DMS153 treated with DMSO at 0.1 percent for 48 hours (cell line): ENCODE results near the gene HMOX1.
A peak's percentile ranks its signal among the peaks of the same experiment; 100 is the strongest.

Experiments used
- DNase-seq: peaks from one replicate; lab custom pipeline; 2025; ENCODE audit not compliant: unreplicated experiment; lab: John Stamatoyannopoulos, UW

The HMOX1 gene, protein sequence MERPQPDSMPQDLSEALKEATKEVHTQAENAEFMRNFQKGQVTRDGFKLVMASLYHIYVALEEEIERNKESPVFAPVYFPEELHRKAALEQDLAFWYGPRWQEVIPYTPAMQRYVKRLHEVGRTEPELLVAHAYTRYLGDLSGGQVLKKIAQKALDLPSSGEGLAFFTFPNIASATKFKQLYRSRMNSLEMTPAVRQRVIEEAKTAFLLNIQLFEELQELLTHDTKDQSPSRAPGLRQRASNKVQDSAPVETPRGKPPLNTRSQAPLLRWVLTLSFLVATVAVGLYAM

DNA sequence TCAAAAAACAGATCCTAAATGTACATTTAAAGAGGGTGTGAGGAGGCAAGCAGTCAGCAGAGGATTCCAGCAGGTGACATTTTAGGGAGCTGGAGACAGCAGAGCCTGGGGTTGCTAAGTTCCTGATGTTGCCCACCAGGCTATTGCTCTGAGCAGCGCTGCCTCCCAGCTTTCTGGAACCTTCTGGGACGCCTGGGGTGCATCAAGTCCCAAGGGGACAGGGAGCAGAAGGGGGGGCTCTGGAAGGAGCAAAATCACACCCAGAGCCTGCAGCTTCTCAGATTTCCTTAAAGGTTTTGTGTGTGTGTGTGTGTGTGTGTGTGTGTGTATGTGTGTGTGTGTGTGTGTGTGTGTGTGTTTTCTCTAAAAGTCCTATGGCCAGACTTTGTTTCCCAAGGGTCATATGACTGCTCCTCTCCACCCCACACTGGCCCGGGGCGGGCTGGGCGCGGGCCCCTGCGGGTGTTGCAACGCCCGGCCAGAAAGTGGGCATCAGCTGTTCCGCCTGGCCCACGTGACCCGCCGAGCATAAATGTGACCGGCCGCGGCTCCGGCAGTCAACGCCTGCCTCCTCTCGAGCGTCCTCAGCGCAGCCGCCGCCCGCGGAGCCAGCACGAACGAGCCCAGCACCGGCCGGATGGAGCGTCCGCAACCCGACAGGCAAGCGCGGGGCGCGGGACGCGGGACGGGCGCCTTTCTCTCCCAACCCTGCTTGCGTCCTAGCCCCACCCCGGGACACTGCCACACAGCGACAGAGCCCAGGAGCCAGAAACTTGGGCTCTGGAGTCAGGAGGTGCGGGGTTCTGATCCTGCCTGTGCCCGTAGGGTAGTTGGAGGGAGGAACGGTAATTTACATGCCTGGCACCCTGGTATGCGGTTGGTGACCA is at the start of gene HMOX1:
HMOX1 (plus strand) TSS at position 560 of the 887 bp plus-strand sequence; CDS start at position 638, 78 bp downstream.
- DNase-seq = peak; percentile 40

DNA sequence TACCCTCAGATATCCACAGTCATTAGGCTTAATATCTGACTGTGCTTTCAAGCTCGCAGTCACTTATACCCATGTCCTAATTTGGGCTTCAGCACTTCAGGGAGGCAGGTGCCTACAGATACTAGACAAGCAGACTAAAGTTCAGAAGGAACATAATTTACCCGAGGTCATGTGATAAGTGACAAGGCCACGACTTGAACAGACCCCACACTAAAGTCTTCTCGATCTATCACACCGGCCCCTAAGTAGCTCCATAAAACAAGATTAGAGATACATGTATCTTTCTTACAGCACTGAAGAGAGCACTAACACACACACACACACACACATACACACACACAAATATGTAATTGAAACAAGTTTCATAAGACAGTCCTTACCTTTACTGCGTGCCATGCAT is 48.6 kb upstream of the HMOX1 start:
- DNase-seq = no peak

DNA sequence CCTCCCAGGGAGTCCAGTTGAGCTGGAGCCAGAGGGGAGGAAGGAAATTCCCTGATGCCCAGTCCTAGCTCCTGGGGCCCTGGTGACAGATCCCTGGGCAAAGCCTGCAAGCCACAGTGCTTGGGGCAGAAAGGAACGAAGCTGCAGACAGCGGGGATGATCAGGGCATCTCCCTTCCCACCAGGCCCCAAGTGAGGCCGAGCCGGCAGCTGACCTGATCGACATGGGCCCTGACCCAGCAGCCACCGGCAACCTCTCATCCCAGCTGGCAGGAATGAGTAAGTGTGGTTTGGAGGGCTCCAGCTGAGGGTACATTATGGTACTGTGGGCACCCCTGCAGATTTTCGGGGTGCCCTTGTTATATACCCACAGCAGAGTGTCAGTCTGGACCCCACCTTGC is 47.7 kb upstream of the HMOX1 start:
- no peak for DNase-seq

DNA sequence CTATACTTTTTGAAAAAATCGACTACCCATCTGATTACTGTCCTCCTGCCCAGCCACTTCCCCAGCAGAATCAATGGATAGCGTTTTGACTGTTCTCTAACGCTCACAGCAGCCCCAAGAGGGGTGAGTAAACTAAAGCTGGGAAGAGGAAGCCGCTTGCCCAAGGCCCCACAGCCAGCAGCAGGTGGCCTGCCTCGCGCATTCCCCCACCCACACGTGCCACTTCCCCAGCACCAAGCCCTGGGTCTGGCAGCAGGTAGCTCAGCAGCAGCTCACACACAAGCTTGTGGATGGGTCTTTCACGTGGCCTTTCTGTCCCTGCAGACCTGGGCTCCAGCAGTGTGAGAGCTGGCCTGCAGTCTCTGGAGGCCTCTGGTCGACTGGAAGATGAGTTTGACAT is 46.9 kb upstream of the HMOX1 start:
- DNase-seq = peak; percentile 19

DNA sequence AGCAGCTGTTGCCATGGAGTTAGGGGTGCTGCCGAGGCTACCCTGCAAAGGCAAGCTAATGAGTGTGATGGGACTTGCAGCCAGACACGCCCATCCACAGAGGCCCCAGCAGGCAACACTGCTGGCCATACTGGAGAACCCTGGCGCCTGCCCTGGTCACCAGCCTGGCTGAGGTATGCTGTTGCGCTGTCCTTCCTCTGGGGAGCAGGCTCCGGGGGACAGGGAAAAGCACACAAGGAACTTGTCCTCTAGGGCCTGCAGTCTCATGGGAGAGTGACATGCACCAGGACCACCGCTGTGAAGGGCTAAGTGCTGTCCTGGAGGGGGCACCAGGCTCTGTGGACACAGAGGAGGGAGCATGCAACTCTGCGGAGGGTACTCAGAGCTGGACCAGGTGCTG is 45.4 kb upstream of the HMOX1 start:
- DNase-seq = no peak

DNA sequence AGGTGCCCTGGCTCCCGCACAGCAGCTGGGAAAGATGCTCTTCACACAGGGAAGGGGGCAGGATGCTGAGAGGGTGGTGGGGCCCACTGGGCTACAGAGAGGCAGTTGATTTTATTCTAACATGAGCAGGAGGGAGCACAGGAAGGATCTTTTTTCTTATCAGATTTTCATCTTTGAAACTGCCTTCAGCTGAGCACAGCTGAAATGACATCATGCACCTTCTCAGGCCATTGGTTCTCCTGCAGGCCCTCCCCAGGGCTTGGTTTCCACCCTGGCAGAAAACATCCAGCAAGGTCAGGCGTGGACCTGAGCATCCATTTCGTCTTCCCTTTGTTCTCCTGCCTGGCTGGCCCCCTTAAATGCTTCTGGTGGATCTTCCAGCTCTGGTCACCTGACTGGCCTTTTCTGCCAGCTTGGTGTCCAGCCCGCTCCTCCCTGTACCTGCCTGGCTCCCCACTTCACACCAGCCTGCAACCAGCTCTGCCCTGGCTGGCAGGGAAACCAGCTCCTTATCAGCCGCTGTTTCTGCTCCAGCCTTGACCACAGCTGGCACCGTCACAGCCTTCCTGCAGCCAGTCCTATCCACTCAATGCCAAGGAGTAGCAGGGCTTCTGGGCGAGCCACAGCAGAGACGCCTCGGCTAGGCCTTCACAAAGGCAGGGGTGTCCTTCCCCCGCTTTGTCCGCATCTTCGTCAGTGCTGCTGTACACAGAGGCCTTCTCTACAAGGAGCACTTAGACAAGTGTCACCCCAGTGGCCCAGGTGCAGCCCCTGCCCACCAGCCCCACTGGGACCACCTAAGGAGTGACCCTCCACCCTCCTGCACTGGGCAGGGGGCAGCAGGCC is 44.7 kb upstream of the HMOX1 start:
- no peak for DNase-seq

DNA sequence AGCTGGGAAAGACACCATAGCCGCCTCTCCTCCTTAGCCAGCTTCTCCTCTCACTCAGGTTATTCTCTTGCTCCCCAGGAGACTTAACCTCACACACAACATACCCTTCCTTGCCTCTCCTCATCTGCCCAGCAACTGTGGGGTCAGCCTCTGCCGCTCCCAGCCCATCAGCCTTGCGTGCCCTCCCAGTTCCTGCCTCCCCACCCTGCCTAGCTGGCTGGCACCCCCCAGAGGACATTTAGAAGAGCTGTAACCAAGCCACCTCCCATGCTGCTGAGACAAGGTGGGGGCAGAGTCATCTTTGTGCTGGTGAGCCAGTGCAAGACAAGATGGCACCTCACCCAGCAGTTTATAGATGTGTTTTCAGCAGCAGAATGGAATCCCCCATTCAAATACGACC is 43.0 kb upstream of the HMOX1 start:
- no peak for DNase-seq

DNA sequence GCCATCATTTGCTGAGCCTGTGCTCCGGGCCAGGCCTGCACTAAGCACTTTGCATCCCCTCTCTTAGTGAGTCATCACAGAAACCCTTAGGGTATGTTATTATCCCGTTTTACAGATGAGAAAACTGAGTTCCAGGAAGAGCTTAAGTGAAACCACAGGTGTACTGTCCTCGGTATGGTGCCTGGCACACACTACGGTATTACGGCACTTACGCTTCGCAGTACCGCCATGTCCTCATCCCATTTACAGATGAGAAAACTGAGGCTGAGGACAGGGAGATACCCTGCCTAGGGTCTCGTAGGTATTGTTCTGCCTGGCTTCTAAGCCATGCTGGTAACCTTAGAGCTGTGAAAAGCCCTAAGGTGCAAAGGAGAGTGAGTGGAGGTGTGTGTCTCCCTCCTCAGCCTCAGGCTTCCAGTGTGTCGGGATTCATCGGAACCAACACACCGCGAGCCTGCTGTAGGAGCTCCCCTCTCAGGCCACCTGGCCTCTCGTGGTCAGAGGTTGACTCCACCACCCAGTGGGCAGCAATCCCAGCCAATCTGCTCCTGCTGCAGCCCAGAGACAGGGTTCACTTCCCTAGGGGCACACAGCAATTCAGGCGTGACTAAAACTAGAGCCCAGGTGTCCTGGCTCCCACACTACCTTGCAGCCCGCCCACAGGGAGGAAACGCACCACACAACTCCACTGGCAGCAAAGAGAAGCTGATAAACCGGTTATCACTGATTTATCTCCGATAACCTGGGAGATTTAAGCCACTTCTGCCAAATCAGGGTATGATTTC is 39.6 kb upstream of the HMOX1 start:
- DNase-seq = no peak

DNA sequence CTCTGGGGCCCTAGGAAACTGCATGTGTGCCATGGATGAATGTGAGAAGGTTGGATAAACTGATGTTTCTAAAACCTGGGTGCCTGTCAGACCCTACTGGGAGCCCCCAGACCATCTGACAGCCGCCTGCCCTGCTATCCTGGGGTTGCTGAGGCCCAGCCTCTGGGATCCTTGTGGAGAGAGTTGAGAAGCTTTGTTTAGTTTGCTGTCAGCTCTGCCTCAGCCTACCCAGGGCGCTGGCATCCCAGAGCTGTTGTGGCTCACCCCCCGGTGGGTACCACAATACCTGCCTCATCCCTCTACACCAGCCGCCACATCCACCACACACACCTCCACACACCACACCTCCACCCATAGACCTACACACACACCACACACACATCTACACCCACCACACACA is 38.5 kb upstream of the HMOX1 start:
- DNase-seq = no peak

DNA sequence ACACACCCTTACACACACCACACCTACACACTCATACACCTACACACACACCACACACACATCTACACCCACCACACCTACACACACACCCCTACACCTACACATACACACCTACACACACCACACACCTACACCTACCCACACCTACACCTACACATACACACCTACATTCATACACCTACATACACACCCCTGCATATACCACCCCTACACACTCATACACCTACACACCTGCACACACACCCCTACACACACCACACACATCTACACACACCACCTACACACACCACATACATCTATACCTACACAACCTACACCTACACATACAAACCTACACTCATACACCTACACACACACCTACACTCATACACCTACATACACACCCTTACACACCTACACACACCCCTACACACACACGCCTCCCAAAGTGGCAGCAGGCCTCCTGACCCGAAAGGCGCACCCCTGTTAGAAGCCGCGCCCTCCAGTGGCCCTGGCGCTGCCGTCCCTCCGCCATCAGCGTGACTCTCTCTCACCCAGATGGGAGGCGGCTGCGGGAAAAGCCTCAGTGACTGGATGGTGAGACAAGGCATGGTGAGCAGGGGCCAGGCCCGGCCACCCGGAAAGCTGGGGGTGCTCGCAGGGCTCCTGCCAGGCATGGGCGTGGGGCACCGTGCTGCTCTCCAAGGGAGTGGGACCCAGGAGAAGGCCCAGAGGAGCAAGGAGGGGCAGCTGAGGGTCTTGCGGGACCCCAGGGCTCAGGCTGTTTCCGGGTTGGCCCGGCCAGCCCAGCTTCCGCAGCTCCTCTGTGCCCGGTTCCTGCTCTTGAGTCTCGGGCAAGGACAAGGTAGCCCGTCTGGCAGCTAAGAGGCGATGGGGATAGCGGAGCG is 37.0 kb upstream of the HMOX1 start:
- no peak for DNase-seq

DNA sequence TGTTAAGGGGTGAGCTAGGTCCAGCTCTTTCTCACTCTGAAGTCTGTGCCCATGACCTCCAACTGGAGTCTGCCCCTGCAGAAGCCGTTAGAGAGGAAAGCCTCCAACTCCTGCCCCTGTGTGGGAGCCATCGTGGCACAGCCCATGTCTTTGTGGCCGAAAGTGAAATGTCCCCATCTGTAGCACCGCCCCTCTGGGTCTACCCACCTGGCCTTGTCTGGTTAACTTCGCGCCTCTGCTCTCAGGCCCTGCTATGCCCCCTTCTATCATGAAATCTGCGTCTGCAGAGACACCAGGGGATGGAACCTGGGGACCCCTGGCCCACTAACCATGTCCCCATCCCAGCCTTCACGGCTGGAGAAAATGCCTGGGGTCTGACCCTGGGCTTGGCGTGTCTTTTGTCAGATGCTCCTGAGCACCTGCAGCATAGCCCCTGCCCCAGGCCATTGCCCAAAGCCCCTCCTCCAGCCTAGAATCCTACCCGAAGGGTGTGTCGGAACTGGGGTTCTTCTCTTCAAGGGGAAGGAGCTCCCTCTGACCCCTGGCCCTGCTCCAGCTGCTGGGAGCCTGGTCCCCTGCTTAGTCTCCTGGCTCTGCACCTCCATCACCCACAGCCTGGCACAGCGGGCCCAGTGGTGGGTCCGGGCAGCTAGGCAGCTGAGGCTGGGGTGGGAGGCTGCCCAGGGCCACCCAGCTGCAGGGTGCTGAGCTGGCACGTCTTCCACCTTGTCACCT is 35.8 kb upstream of the HMOX1 start:
- no peak for DNase-seq

DNA sequence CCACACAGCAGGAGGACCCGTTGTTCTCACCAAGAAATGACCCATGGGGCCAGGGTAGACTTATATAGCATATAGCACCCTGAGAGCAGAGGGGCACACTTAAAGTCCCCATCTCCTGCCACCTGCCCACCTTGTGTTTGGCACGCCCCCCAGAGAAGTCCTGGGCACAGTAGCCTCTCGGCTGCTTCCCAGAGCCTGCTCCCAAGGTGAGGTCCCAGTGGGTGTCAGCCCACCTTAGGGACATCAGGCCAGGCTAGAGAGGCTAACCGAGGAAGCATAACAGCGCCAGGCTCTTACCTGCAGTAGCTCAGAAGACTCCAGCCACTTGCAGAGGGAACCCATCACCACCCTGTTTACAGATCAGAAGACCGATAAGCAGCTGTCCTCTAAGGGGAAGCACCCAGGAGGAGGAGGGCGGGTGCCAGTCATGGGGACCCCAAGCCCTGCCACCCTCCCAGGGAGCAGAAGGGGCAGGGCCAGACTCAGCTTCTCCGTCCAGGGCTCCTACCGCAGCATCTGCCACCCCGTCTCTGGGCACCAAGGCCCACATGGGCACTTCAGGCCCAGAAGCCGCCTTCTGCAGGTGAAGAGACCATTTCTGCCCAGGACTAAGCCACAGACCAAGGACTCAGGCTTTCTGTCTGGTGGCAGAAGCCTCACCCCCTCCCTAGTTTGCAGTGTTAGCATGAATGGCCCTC is 34.9 kb upstream of the HMOX1 start:
- DNase-seq = no peak

DNA sequence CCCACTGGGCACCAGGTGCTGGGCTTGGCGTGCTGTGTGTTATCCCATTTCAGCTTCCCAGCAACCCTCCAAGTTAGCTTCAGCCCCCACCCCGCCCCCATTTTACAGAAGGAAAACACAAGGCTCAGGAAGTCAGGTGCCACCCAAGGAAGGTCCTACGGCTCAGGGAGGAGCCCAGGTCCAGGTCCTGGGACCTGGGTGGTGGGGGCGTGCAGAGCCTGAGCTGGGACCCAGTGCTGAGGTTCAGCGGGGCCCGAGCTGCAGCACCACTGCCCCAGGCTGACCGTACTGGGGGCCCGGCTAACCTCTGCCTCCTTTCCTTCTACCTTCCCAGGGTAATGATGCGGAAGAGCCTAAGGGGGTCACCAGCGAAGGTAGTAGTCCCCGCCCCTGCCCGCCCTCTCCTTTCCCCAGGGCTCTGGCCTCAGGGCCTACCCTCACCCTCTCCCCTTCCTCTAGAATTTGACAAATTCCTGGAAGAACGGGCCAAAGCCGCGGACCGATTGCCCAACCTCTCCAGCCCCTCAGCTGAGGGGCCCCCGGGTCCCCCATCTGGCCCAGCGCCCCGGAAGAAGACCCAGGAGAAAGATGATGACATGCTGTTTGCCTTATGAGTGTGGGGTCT is 34.2 kb upstream of the HMOX1 start:
- no peak for DNase-seq

DNA sequence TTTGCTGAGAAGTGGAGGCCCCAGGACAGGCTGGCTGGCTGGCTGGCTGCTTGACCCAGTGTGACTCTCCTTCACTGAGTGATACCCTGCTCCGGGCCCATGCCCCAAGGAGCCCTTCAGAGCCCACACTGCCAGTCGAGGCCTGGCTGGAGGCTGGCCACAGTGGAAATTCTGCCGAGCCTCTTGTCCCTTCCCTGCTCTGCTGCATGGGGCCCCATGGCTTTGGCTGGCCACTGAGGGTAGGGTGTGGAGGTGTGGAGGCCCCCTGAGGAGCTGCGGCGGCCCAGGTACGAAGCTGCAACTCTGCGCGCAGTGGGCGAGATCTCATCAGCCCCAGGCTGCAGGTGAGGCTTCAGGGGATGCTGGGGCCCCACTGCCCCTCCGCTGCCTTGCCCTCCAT is 33.4 kb upstream of the HMOX1 start:
- no peak for DNase-seq

DNA sequence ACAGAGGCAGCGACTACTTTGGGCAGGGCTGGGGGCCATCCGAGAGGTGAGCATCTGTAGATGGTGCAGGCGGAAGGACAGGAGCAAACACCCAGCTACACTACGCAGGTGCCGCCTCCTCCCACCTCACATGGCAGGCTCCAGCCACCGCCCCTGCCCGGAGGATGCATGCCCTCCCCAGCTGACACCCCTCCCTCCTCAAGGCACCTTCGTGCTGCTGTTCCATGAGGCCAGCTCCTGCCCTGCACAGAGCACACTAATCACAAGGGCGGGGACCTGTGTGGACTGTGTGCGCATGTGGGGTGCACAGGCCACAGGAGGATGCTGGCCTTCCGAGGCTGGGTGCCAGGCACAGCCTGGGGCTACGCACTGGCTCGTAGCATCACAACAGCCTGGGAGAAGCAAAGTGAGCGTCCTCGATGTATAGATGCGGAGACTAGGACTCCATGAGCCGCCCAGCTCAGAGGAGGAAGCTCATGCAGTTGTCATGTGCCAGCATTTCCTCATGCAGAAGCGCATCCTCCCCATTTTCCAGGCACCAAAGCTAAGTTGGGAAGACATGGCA is 32.8 kb upstream of the HMOX1 start:
- DNase-seq = no peak

DNA sequence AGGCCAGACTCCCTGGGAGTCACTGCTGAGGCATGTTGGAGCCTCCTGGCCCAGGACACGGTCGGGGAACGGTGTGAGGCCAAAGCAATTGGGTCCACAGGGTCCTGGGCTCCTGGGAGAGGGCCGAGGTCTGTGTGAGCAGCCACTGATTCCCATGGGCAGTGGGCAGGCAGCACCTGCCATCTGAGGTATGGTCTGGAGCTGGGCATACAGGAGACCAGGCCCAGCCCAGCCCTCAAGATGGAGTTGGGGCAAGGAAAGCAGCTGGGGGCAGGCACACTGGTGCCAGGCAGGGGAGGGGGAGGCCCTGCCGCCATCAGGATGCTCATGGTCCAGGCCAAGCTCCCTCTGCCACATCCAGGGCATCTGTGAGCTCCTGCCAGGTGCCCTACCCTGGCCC is 32.2 kb upstream of the HMOX1 start:
- no peak for DNase-seq

DNA sequence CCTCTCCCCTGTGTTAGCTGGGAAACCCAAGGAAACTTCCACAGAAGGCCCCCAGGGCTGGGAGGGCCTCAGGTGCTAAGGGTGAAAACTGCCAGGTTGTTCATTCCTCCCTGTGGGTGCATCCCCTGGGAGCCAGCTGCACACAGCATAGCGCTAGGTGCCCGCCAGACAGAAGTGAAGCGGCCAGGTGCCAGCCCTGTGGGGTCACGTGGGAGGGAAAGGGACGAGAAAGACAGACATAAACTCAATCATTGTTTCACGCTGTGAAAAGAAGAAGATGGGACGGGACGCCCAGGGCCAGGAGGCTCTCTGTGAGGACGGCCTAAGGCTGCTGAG is 31.6 kb upstream of the HMOX1 start:
- peak; percentile 77 for DNase-seq
